HS-27A (cell line): ENCODE results near the gene KRTAP6-1.

ENCODE experiments used
- DNase-seq: peaks from one replicate; pipeline ENCODE4 v3.0.0-alpha.2; 2012; ENCODE audit warnings: low read depth, missing footprints

Gene KRTAP6-1

GRCh38 chr21:30577766-30578165, 36.0 kb downstream of the KRTAP6-1 start:
- DNase-seq: no peak

DNA sequence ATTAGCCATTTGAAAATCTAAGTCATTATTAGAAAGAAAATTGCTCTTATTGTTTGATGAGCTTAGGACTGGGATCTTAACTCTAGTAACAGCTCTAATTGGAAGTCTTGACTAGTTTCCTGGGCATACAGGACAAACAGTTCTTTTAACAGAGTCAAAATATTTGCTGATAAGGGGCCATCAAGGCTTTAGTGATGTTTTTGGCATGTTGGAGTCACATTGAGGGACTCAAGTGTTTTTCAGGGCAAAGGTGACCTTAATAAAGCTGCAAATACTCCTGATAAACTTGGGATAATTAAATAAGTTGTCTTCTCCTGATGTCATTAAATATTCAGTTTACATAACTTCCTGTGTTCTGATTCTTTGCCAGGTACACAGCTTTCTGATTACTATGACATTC, 46.1 kb downstream of the KRTAP6-1 start:
- no peak for DNase-seq

GRCh38 chr21:30563630-30564029, 50.1 kb downstream of the KRTAP6-1 start:
- no peak for DNase-seq
